ENCODE data around the gene NKD1. TPM values are rescaled to one million over a fixed set of nuclear protein-coding genes. Genes with fewer than 3 reads are reported as not detected.

Gene NKD1
- total and polyA plus RNA-seq, 2 of the 8 experiments (the other 6 are each of a cell fraction or from before 2014, with no cell fraction given), result 0.70 to 4.5 TPM

GRCh38 chr16:50499254-50499653 lies 48.9 kb upstream of the NKD1 start:
- H3K27ac ChIP-seq (ENCODE audit: low read depth, low read length), result no peak overlapping the region
- H3K4ac ChIP-seq (replicated peaks; ENCODE audit: insufficient read length, low read depth, low read length), result no peak overlapping the region
- H2BK15ac ChIP-seq (ENCODE audit: low read length), result no peak overlapping the region
- no peaks in the 10 kb centered on the region for H3K27me3 ChIP-seq (replicated peaks in 1 of 4; ENCODE audit: control insufficient read depth in 3 of 4, extremely low read depth in 1 of 4, insufficient read depth in 3 of 4, low read length in 3 of 4)
- no peak overlapping the region for H3K56ac ChIP-seq (replicated peaks; ENCODE audit: insufficient read length, low read depth, low read length)
- DNase-seq (ENCODE audit: low read depth in 1 of 2, low spot score in 2 of 2), result no peak
- no peak overlapping the region for H2BK5ac ChIP-seq (ENCODE audit: low read depth, low read length)
- no peaks in the 10 kb centered on the region for H3K79me1 ChIP-seq (ENCODE audit: low read depth, low read length)
- no peak overlapping the region for H4K91ac ChIP-seq (replicated peaks; ENCODE audit: insufficient read length, low read length)
- no peaks in the 10 kb centered on the region for H4K20me1 ChIP-seq (replicated peaks in 1 of 2; ENCODE audit: control insufficient read depth in 1 of 2, insufficient read depth in 2 of 2, low read length in 2 of 2)
- H4K8ac ChIP-seq (ENCODE audit: extremely low read depth, insufficient read depth, low read length), result no peak overlapping the region
- H3K4me3 ChIP-seq (ENCODE audit: extremely low read depth in 1 of 4, insufficient read depth in 2 of 4, low read depth in 3 of 4, low read length in 4 of 4), result no peak overlapping the region
- FAIRE-seq, result no peak
- 94% methylated on average over 2 of the region's 2 CpGs; no CpG with 5 or more reads in 1 of the 2 experiments for WGBS, 2 experiments (ENCODE audit: extremely low coverage in 1 of 2, insufficient coverage in 1 of 2, insufficient read length in 1 of 2, insufficient replicate concordance in 2 of 2, low coverage in 1 of 2, low lambda C conversion rate in 2 of 2, missing lambda C conversion rate in 1 of 2)
- ChIA-PET CTCF (ENCODE audit: partially characterized antibody) (interaction anchor here (1.0 to 1.1 kb wide), 2 partner anchors 11 to 127 kb away, joined by 3 to 5 read pairs; no protein-coding TSS in a partner anchor), POLR2A (ENCODE audit: partially characterized antibody) (interaction anchor here (1.2 kb wide), 1 partner anchor 109 kb away, joined by 3 read pairs; no protein-coding TSS in a partner anchor)
- H3K14ac ChIP-seq (ENCODE audit: insufficient read length), result no peak overlapping the region
- H3K18ac ChIP-seq (ENCODE audit: extremely low read depth, low read length), result no peak overlapping the region
- no peak overlapping the region for H2BK12ac ChIP-seq (ENCODE audit: low read depth, low read length)
- no peak overlapping the region for H2AK5ac ChIP-seq (ENCODE audit: low read depth, low read length)
- H3K9ac ChIP-seq (replicated peaks in 1 of 4; ENCODE audit: extremely low read depth in 1 of 4, low read depth in 3 of 4, low read length in 3 of 4), result no peak overlapping the region
- H3K9me3 ChIP-seq (ENCODE audit: insufficient read depth in 2 of 2, low read depth in 1 of 2, low read length in 1 of 2), result no peaks in the 10 kb centered on the region; a peak in 1 of 4 replicates
- no peak overlapping the region for H2BK120ac ChIP-seq (replicated peaks; ENCODE audit: low read depth, low read length)
- no peak overlapping the region for H2BK20ac ChIP-seq (ENCODE audit: low read length)
- H3K4me1 ChIP-seq (replicated peaks in 1 of 4; ENCODE audit: control insufficient read depth in 3 of 4, insufficient read depth in 4 of 4, low read length in 3 of 4), result peaks cover 0 to 3% (median 0%) of the 10 kb centered on the region in 4 experiments; a peak in 2 of 7 replicates
- H4K5ac ChIP-seq (ENCODE audit: insufficient read length, low read depth, low read length), result no peak overlapping the region
- H3K79me2 ChIP-seq (ENCODE audit: control insufficient read depth in 1 of 2, insufficient read depth in 2 of 2, low read length in 2 of 2), result no peaks in the 10 kb centered on the region
- H2AFZ ChIP-seq (ENCODE audit: low read length), result no peak overlapping the region
- H3K23me2 ChIP-seq (ENCODE audit: low read depth, low read length), result no peaks in the 10 kb centered on the region
- H3K4me2 ChIP-seq (ENCODE audit: insufficient read depth in 1 of 2, low read depth in 2 of 2, low read length in 2 of 2), result no peak overlapping the region
- H3K36me3 ChIP-seq (ENCODE audit: control insufficient read depth in 2 of 4, insufficient read depth in 4 of 4, low read length in 3 of 4), result no peaks in the 10 kb centered on the region
- H3K23ac ChIP-seq (ENCODE audit: insufficient read length), result no peak overlapping the region
- no peak for TF ChIP-seq CBX5 (IDR thresholded peaks at IDR 0.05; ENCODE audit: low read depth, low read length)
- TF ChIP-seq SIN3A (conservative IDR thresholded peaks at IDR 0.05 in 1 of 2, IDR thresholded peaks at IDR 0.05 in 1 of 2; ENCODE audit: low read depth in 1 of 2, low read length in 2 of 2), result no peak
- no peak for TF ChIP-seq CTCF (IDR thresholded peaks at IDR 0.05; ENCODE audit: control extremely low read depth in 1 of 3, insufficient read depth in 1 of 3, low read depth in 1 of 3, low read length in 3 of 3)
- TF ChIP-seq POLR2AphosphoS5 (IDR thresholded peaks at IDR 0.05; ENCODE audit: low read depth, low read length), result no peak
- no peak for TF ChIP-seq RNF2 (IDR thresholded peaks at IDR 0.05; ENCODE audit: borderline replicate concordance, low read depth, low read length, missing control alignments, poor library complexity, severe bottlenecking)
- TF ChIP-seq SP4 (IDR thresholded peaks at IDR 0.05; ENCODE audit: low read length), result no peak
- TF ChIP-seq TCF12 (IDR thresholded peaks at IDR 0.05; ENCODE audit: low read depth, low read length), result no peak
- no peak for TF ChIP-seq POU5F1 (IDR thresholded peaks at IDR 0.05; ENCODE audit: low read depth, low read length)
- TF ChIP-seq SUZ12 (IDR thresholded peaks at IDR 0.05; ENCODE audit: low read length), result no peak
- no peak for TF ChIP-seq RFX5 (IDR thresholded peaks at IDR 0.05; ENCODE audit: borderline replicate concordance, low read depth, low read length)
- no peak for TF ChIP-seq BACH1 (IDR thresholded peaks at IDR 0.05; ENCODE audit: low read length)
- TF ChIP-seq CREB1 (IDR thresholded peaks at IDR 0.05), result no peak

Data from H1 (cell line).